BE2C (cell line): ENCODE measurements around the gene SOX8.

Source experiments
- DNase-seq: peaks from one replicate; pipeline ENCODE4 v3.0.0-alpha.2; 2020
- H3K27me3 ChIP-seq: fragments of 250-450 bp; sonication (Bioruptor Pico); 2 replicates; pipeline ENCODE4 v1.5.1; 2020; ENCODE audit warnings: mild to moderate bottlenecking
- H3K36me3 ChIP-seq: fragments of 250-450 bp; sonication (Bioruptor Pico); 2 replicates; pipeline ENCODE4 v1.5.1; 2020; ENCODE audit warnings: mild to moderate bottlenecking
- H3K4me1 ChIP-seq: fragments of 250-450 bp; sonication (Bioruptor Pico); 2 replicates; pipeline ENCODE4 v1.5.1; 2020
- H3K4me3 ChIP-seq: 2 replicates; pipeline ENCODE4 v1.5.1; 2011; ENCODE audit warnings: low read depth, low read length
- H3K9me3 ChIP-seq: fragments of 250-450 bp; sonication (Bioruptor Pico); 2 replicates; pipeline ENCODE4 v1.5.1; 2020
- CTCF ChIP-seq: IDR thresholded peaks from 2 replicates; pipeline ENCODE4 v1.5.1; 2012; ENCODE audit warnings: mild to moderate bottlenecking, low read depth, low read length

The SOX8 gene

GRCh38 chr16:970386-970765 is 11.2 kb upstream of the SOX8 start:
- H3K9me3 ChIP-seq, result no peaks in the 10 kb centered on the region
- H3K36me3 ChIP-seq, result peaks cover 3% of the 10 kb centered on the region; the same call in 1 of the 2 replicates
- no peak for TF ChIP-seq CTCF
- peak overlapping the region; percentile 63 for H3K4me3 ChIP-seq
- no peaks in the 10 kb centered on the region for H3K27me3 ChIP-seq
- H3K4me1 ChIP-seq, result no peaks in the 10 kb centered on the region
- no peak for DNase-seq

- Histone ChIP-seq H3K4me3 (peak within 1 kb of the TSS; percentile 63), H3K4me1 (no peaks in the 10 kb centered on the region), H3K36me3 (peaks cover 3% of the 10 kb centered on the region; the same call in 1 of the 2 replicates), H3K9me3 (no peaks in the 10 kb centered on the region), H3K27me3 (no peaks in the 10 kb centered on the region)
- DNase-seq, result peak; percentile 98
- TF ChIP-seq CTCF, result no peak
Observed at GRCh38 chr16:970766-971581, 10.6 kb upstream of the SOX8 start, which contains the start of gene LMF1. LMF1 (minus strand) TSS chr16:970984; CDS start chr16:970980, 4 bp downstream.

GRCh38 chr16:971582-971905 is 10.0 kb upstream of the SOX8 start:
- H3K4me1 ChIP-seq, result no peaks in the 10 kb centered on the region

GRCh38 chr16:971981-972315 is 9.6 kb upstream of the SOX8 start:
- H3K9me3 ChIP-seq, result no peaks in the 10 kb centered on the region
- no peaks in the 10 kb centered on the region for H3K36me3 ChIP-seq
- H3K27me3 ChIP-seq, result no peaks in the 10 kb centered on the region
- no peak for TF ChIP-seq CTCF
- H3K4me1 ChIP-seq, result no peaks in the 10 kb centered on the region
- no peak for DNase-seq
- no peak overlapping the region for H3K4me3 ChIP-seq

More at GRCh38 chr16:971582-971905, 10.0 kb upstream of the SOX8 start:
- Histone ChIP-seq H3K36me3 (peaks cover 2% of the 10 kb centered on the region; the same call in 1 of the 2 replicates), H3K27me3 (no peaks in the 10 kb centered on the region), H3K4me3 (no peak overlapping the region), H3K9me3 (no peaks in the 10 kb centered on the region)
- DNase-seq, result no peak
- no peak for TF ChIP-seq CTCF

- DNase-seq, result no peak
- Histone ChIP-seq H3K4me3 (no peak overlapping the region), H3K9me3 (no peaks in the 10 kb centered on the region), H3K36me3 (no peaks in the 10 kb centered on the region), H3K27me3 (no peaks in the 10 kb centered on the region), H3K4me1 (no peaks in the 10 kb centered on the region)
- no peak for TF ChIP-seq CTCF
Observed at GRCh38 chr16:972316-973002, 9.1 kb upstream of the SOX8 start.

GRCh38 chr16:973366-973765 is 8.2 kb upstream of the SOX8 start:
- DNase-seq, result no peak
- Histone ChIP-seq H3K27me3 (peaks cover 1% of the 10 kb centered on the region; the same call in 1 of the 2 replicates), H3K36me3 (no peaks in the 10 kb centered on the region), H3K9me3 (no peaks in the 10 kb centered on the region), H3K4me3 (no peak overlapping the region), H3K4me1 (no peaks in the 10 kb centered on the region)
- no peak for TF ChIP-seq CTCF
